GM18868 (cell line): ENCODE measurements around the gene RBM17.
"Not testable (repeated sequence)": the region's sequence is repeated elsewhere in the genome, so short reads cannot be mapped to it uniquely, and the experiment has no call there.

Experiments
- ATAC-seq: cut with Tn5 transposase; IDR thresholded peaks from one replicate; pipeline ENCODE4 v1.9.1; 2021; ENCODE audit warnings: mild to moderate bottlenecking, moderate library complexity; ENCODE audit not compliant: unreplicated experiment

Gene RBM17

GRCh38 chr10:6056411-6057135 is 32.3 kb upstream of the RBM17 start:
- ATAC-seq = no peak

- ATAC-seq = peak; percentile 51
Measured at GRCh38 chr10:6058682-6059475, 30.0 kb upstream of the RBM17 start.

GRCh38 chr10:6059506-6059905 is 29.3 kb upstream of the RBM17 start:
- ATAC-seq = no peak

GRCh38 chr10:6061056-6061455 is 27.8 kb upstream of the RBM17 start:
- no peak for ATAC-seq

GRCh38 chr10:6062101-6062771 is 26.6 kb upstream of the RBM17 start, which contains the start of gene IL2RA:
IL2RA (minus strand) TSS chr10:6062367; CDS start chr10:6062151, 216 bp downstream.
- ATAC-seq = peak; percentile 28

GRCh38 chr10:6064119-6064518 is 24.7 kb upstream of the RBM17 start:
- no peak for ATAC-seq

- not testable (repeated sequence) for ATAC-seq
Measured at GRCh38 chr10:6064726-6065125, 24.1 kb upstream of the RBM17 start.

GRCh38 chr10:6065406-6065805 is 23.4 kb upstream of the RBM17 start:
- no peak for ATAC-seq

- no peak for ATAC-seq
Measured at GRCh38 chr10:6065835-6066234, 23.0 kb upstream of the RBM17 start.

- ATAC-seq = no peak
Measured at GRCh38 chr10:6067457-6067856, 21.4 kb upstream of the RBM17 start.

- ATAC-seq = no peak
Measured at GRCh38 chr10:6068006-6068405, 20.8 kb upstream of the RBM17 start.

GRCh38 chr10:6068422-6068821 is 20.4 kb upstream of the RBM17 start:
- peak; percentile 69 for ATAC-seq

- ATAC-seq = no peak
Measured at GRCh38 chr10:6069081-6069931, 19.5 kb upstream of the RBM17 start.

- no peak for ATAC-seq
Measured at GRCh38 chr10:6070660-6071059, 18.2 kb upstream of the RBM17 start.

- peak; percentile 22 for ATAC-seq
Measured at GRCh38 chr10:6071181-6072175, 17.4 kb upstream of the RBM17 start.

GRCh38 chr10:6072215-6072934 is 16.5 kb upstream of the RBM17 start:
- peak; percentile 58 for ATAC-seq

- ATAC-seq = no peak
Measured at GRCh38 chr10:6074489-6075301, 14.1 kb upstream of the RBM17 start.

- no peak for ATAC-seq
Measured at GRCh38 chr10:6077071-6077675, 11.7 kb upstream of the RBM17 start.
